HEK293T (cell line): ENCODE measurements around the gene TXNRD2.

Experiments used
- ELF4 ChIP-seq: fragments of 450-650 bp; IDR thresholded peaks from 2 replicates; pipeline ENCODE4 v1.6.1; 2017; ENCODE audit warnings: antibody characterized with exemption
- FOXK2 ChIP-seq: fragments of 450-650 bp; IDR thresholded peaks from 2 replicates; pipeline ENCODE4 v1.6.1; 2016; ENCODE audit warnings: mild to moderate bottlenecking
- ZNF384 ChIP-seq: fragments of 450-650 bp; IDR thresholded peaks from 2 replicates; pipeline ENCODE4 v1.6.1; 2016

- TF ChIP-seq ELF4 (no peak), FOXK2 (no peak), ZNF384 (no peak)
Measured at GRCh38 chr22:19879246-19879570, 62.4 kb downstream of the TXNRD2 start.
